ENCODE data around the gene EID3. TPM values are rescaled to one million over a fixed set of nuclear protein-coding genes. Genes with fewer than 3 reads are reported as not detected.
"Not testable (repeated sequence)": the region's sequence is repeated elsewhere in the genome, so short reads cannot be mapped to it uniquely, and the experiment has no call there.

EID3 gene
- total RNA-seq, 1 experiment from 2014 or later, result 3.2 TPM

- POLR2A ChIA-PET, result no interaction called here
- no peaks in the 10 kb centered on the region for H3K4me1 Mint-ChIP-seq (ENCODE audit: low read depth, unreplicated experiment)
- H3K4me1 ChIP-seq, result no peaks in the 10 kb centered on the region
- no peaks in the 10 kb centered on the region for H3K36me3 ChIP-seq (ENCODE audit: control insufficient read depth, insufficient read depth, low read length)
- no peaks in the 10 kb centered on the region for H3K27me3 Mint-ChIP-seq (ENCODE audit: insufficient read depth, unreplicated experiment)
- H3K9me3 Mint-ChIP-seq (ENCODE audit: unreplicated experiment), result no peaks in the 10 kb centered on the region
- H3K27me3 ChIP-seq (replicated peaks; ENCODE audit: control insufficient read depth, insufficient read depth, low read length), result no peaks in the 10 kb centered on the region
- H3K36me3 Mint-ChIP-seq (ENCODE audit: insufficient read depth, unreplicated experiment), result peaks cover 73% of the 10 kb centered on the region
- no peak overlapping the region for H3K4me3 Mint-ChIP-seq (ENCODE audit: unreplicated experiment)
- H3K4me3 ChIP-seq (ENCODE audit: low read depth, low read length), result no peak overlapping the region
- no peak for TF ChIP-seq CTCF (IDR thresholded peaks at IDR 0.05; ENCODE audit: insufficient read depth in 1 of 2, low read depth in 1 of 2, low read length in 1 of 2, severe bottlenecking in 1 of 2, unreplicated experiment in 1 of 2)
- no peak for DNase-seq
- no peak overlapping the region for H3K27ac Mint-ChIP-seq (ENCODE audit: unreplicated experiment)
- intact Hi-C loops (cut with micrococcal nuclease; ENCODE audit: unreplicated experiment), result no loop called here
- 0 out of 2 replicates have a peak, but pooled peaks cover 2% of the 10 kb centered on the region for H3K9me3 ChIP-seq
- CTCF ChIA-PET, result interaction anchor here (0.6 kb wide), 1 partner anchor 371 kb away, joined by 3 read pairs; no protein-coding TSS in a partner anchor
- BruUV-seq (replicated peaks), result no TSS peak
Observed at GRCh38 chr12:104328790-104329189, 25.3 kb downstream of the EID3 start.

GRCh38 chr12:104329707-104330532 is 26.4 kb downstream of the EID3 start:
- no peak overlapping the region for H3K27ac Mint-ChIP-seq (ENCODE audit: unreplicated experiment)
- no peaks in the 10 kb centered on the region for H3K27me3 Mint-ChIP-seq (ENCODE audit: insufficient read depth, unreplicated experiment)
- intact Hi-C loops (cut with micrococcal nuclease; ENCODE audit: unreplicated experiment), result no loop called here
- Histone ChIP-seq H3K4me1 (no peaks in the 10 kb centered on the region), H3K36me3 (ENCODE audit: control insufficient read depth, insufficient read depth, low read length) (no peaks in the 10 kb centered on the region), H3K27me3 (replicated peaks; ENCODE audit: control insufficient read depth, insufficient read depth, low read length) (no peaks in the 10 kb centered on the region), H3K9me3 (0 out of 2 replicates have a peak, but pooled peaks cover 2% of the 10 kb centered on the region), H3K4me3 (ENCODE audit: low read depth, low read length) (no peak overlapping the region)
- no peak for DNase-seq
- peaks cover 73% of the 10 kb centered on the region for H3K36me3 Mint-ChIP-seq (ENCODE audit: insufficient read depth, unreplicated experiment)
- no peak for TF ChIP-seq CTCF (IDR thresholded peaks at IDR 0.05; ENCODE audit: insufficient read depth in 1 of 2, low read depth in 1 of 2, low read length in 1 of 2, severe bottlenecking in 1 of 2, unreplicated experiment in 1 of 2)
- BruUV-seq (replicated peaks), result no TSS peak
- ChIA-PET POLR2A (no interaction called here), CTCF (no interaction called here)
- no peaks in the 10 kb centered on the region for H3K4me1 Mint-ChIP-seq (ENCODE audit: low read depth, unreplicated experiment)
- H3K4me3 Mint-ChIP-seq (ENCODE audit: unreplicated experiment), result no peak overlapping the region
- H3K9me3 Mint-ChIP-seq (ENCODE audit: unreplicated experiment), result no peaks in the 10 kb centered on the region

GRCh38 chr12:104331376-104331775 is 27.8 kb downstream of the EID3 start:
- BruUV-seq (replicated peaks), result no TSS peak
- intact Hi-C loops (cut with micrococcal nuclease; ENCODE audit: unreplicated experiment), result no loop called here
- Mint-ChIP-seq H3K4me3 (ENCODE audit: unreplicated experiment) (no peak overlapping the region), H3K9me3 (ENCODE audit: unreplicated experiment) (no peaks in the 10 kb centered on the region), H3K4me1 (ENCODE audit: low read depth, unreplicated experiment) (no peaks in the 10 kb centered on the region), H3K36me3 (ENCODE audit: insufficient read depth, unreplicated experiment) (peaks cover 72% of the 10 kb centered on the region), H3K27me3 (ENCODE audit: insufficient read depth, unreplicated experiment) (no peaks in the 10 kb centered on the region), H3K27ac (ENCODE audit: unreplicated experiment) (no peak overlapping the region)
- DNase-seq, result no peak
- POLR2A ChIA-PET, result no interaction called here
- Histone ChIP-seq H3K36me3 (ENCODE audit: control insufficient read depth, insufficient read depth, low read length) (no peaks in the 10 kb centered on the region), H3K27me3 (replicated peaks; ENCODE audit: control insufficient read depth, insufficient read depth, low read length) (no peaks in the 10 kb centered on the region), H3K4me3 (ENCODE audit: low read depth, low read length) (no peak overlapping the region), H3K4me1 (no peaks in the 10 kb centered on the region), H3K9me3 (0 out of 2 replicates have a peak, but pooled peaks cover 2% of the 10 kb centered on the region)
- CTCF ChIA-PET, result no interaction called here
- TF ChIP-seq CTCF (IDR thresholded peaks at IDR 0.05; ENCODE audit: insufficient read depth in 1 of 2, low read depth in 1 of 2, low read length in 1 of 2, severe bottlenecking in 1 of 2, unreplicated experiment in 1 of 2), result no peak

- H3K27ac Mint-ChIP-seq (ENCODE audit: unreplicated experiment); CTCF ChIA-PET; H3K4me1 ChIP-seq; H3K27me3 Mint-ChIP-seq (ENCODE audit: insufficient read depth, unreplicated experiment); H3K4me1 Mint-ChIP-seq (ENCODE audit: low read depth, unreplicated experiment); DNase-seq; H3K4me3 Mint-ChIP-seq (ENCODE audit: unreplicated experiment); BruUV-seq (replicated peaks); intact Hi-C loops (cut with micrococcal nuclease; ENCODE audit: unreplicated experiment); H3K36me3 ChIP-seq (ENCODE audit: control insufficient read depth, insufficient read depth, low read length); H3K9me3 ChIP-seq; H3K9me3 Mint-ChIP-seq (ENCODE audit: unreplicated experiment); H3K27me3 ChIP-seq (replicated peaks; ENCODE audit: control insufficient read depth, insufficient read depth, low read length); POLR2A ChIA-PET; H3K4me3 ChIP-seq (ENCODE audit: low read depth, low read length): not testable (repeated sequence)
- peaks cover 69% of the 10 kb centered on the region for H3K36me3 Mint-ChIP-seq (ENCODE audit: insufficient read depth, unreplicated experiment)
Observed at GRCh38 chr12:104332273-104332672, 28.7 kb downstream of the EID3 start.

Measured in Caco-2 (cell line).